SU-DHL-6 (cell line): ENCODE results near the gene CCND3.

ENCODE experiments used
- H2AFZ ChIP-seq: fragments of 200-600 bp; sonication (generic); 2 replicates; pipeline ENCODE4 v1.6.1; 2014; ENCODE audit warnings: low read depth, mild to moderate bottlenecking, moderate library complexity, mixed read lengths, antibody characterized with exemption, low read length; ENCODE audit not compliant: severe bottlenecking
- H3F3A ChIP-seq: fragments of 200-600 bp; shearing (Covaris generic); 2 replicates; pipeline ENCODE4 v1.6.0; 2016; ENCODE audit warnings: antibody characterized with exemption, mild to moderate bottlenecking; ENCODE audit not compliant: insufficient read depth
- H3K27ac ChIP-seq: fragments of 200-600 bp; sonication (generic); 2 replicates; pipeline ENCODE4 v1.5.1; 2016; ENCODE audit warnings: low read depth, mild to moderate bottlenecking, low read length, moderate library complexity, mixed read lengths
- H3K27me3 ChIP-seq: fragments of 200-600 bp; sonication (generic), shearing (Covaris generic); 2 replicates; pipeline ENCODE4 v1.6.0; 2014; ENCODE audit warnings: mild to moderate bottlenecking, low read length
- H3K36me3 ChIP-seq: fragments of 200-600 bp; sonication (generic); 2 replicates; pipeline ENCODE4 v1.6.1; 2014; ENCODE audit warnings: mild to moderate bottlenecking, low read length, mixed read lengths
- H3K4me2 ChIP-seq: fragments of 300-600, 200-600 bp; shearing (Covaris generic), sonication (generic); 2 replicates; pipeline ENCODE4 v1.6.0; 2014; ENCODE audit warnings: low read length, low read depth, mild to moderate bottlenecking; ENCODE audit not compliant: poor library complexity, severe bottlenecking
- H3K4me3 ChIP-seq: fragments of 200-600 bp; sonication (generic); 2 replicates; pipeline ENCODE4 v1.5.1; 2014; ENCODE audit warnings: antibody characterized with exemption, low read length, mild to moderate bottlenecking, mixed read lengths; ENCODE audit not compliant: insufficient read depth, poor library complexity, severe bottlenecking
- H3K79me2 ChIP-seq: fragments of 200-600 bp; sonication (generic); 2 replicates; pipeline ENCODE4 v1.6.1; 2014; ENCODE audit warnings: mild to moderate bottlenecking, low read length, moderate library complexity; ENCODE audit not compliant: insufficient read depth
- H3K9ac ChIP-seq: fragments of 200-600 bp; sonication (generic); 2 replicates; pipeline ENCODE4 v1.7.0; 2014; ENCODE audit warnings: mild to moderate bottlenecking, low read length
- H3K9me2 ChIP-seq: fragments of 200-600 bp; sonication (generic); replicated peaks from 2 replicates; pipeline ENCODE4 v1.6.1; 2014; ENCODE audit warnings: low read length; ENCODE audit not compliant: insufficient read depth
- H3K9me3 ChIP-seq: fragments of 200-600 bp; sonication (generic); 2 replicates; pipeline ENCODE4 v1.6.1; 2014; ENCODE audit warnings: low read length, mixed read lengths; ENCODE audit not compliant: insufficient read depth
- H4K20me1 ChIP-seq: fragments of 200-600 bp; sonication (generic); 2 replicates; pipeline ENCODE4 v1.6.1; 2014; ENCODE audit warnings: low read depth, mild to moderate bottlenecking, antibody characterized with exemption, low read length, moderate library complexity, mixed read lengths
- EZH2phosphoT487 ChIP-seq: fragments of 200-600 bp; sonication (generic), shearing (Covaris generic); conservative IDR thresholded peaks from 2 replicates; pipeline ENCODE4 v1.6.1; 2018; ENCODE audit warnings: mild to moderate bottlenecking, antibody characterized with exemption, low read length, moderate library complexity, mixed read lengths
- TF ChIP-seq, protein P1 (sequence below): fragments of 200-600 bp; sonication (generic); IDR thresholded peaks from one replicate; pipeline ENCODE4 v1.5.1; 2017; ENCODE audit warnings: antibody characterized with exemption, mild to moderate bottlenecking, low read length, moderate library complexity; ENCODE audit not compliant: insufficient read depth, poor library complexity, severe bottlenecking

Gene CCND3

DNA sequence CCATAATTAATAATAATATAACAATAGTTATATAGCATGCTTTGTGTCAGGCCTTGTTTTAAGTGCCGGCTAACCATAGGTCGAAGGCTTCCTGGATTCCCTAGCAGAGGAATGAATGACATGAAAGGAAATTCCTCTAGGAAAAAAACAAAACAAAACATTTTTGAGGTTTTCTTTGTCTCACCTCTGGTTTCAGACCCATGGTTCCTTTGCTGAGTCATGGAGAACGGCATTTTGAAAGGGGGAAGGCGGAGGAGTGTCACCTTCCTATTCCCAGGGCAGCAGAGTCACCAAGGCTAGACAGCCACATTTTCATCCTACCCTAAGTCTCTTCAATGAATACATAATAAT lies 25.3 kb upstream of the CCND3 start:
- Histone ChIP-seq H3K9me3 (no peaks in the 10 kb centered on the region), H3K79me2 (no peaks in the 10 kb centered on the region), H3K4me3 (no peak overlapping the region), H4K20me1 (no peaks in the 10 kb centered on the region), H3K27me3 (no peaks in the 10 kb centered on the region), H3K9ac (no peak overlapping the region), H3K9me2 (no peaks in the 10 kb centered on the region), H3K36me3 (no peaks in the 10 kb centered on the region), H3K27ac (no peak overlapping the region), H3F3A (no peaks in the 10 kb centered on the region), H3K4me2 (no peak overlapping the region), H2AFZ (no peak overlapping the region)
- TF ChIP-seq, protein P1, sequence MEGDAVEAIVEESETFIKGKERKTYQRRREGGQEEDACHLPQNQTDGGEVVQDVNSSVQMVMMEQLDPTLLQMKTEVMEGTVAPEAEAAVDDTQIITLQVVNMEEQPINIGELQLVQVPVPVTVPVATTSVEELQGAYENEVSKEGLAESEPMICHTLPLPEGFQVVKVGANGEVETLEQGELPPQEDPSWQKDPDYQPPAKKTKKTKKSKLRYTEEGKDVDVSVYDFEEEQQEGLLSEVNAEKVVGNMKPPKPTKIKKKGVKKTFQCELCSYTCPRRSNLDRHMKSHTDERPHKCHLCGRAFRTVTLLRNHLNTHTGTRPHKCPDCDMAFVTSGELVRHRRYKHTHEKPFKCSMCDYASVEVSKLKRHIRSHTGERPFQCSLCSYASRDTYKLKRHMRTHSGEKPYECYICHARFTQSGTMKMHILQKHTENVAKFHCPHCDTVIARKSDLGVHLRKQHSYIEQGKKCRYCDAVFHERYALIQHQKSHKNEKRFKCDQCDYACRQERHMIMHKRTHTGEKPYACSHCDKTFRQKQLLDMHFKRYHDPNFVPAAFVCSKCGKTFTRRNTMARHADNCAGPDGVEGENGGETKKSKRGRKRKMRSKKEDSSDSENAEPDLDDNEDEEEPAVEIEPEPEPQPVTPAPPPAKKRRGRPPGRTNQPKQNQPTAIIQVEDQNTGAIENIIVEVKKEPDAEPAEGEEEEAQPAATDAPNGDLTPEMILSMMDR = no peak
- TF ChIP-seq EZH2phosphoT487 = no peak

DNA sequence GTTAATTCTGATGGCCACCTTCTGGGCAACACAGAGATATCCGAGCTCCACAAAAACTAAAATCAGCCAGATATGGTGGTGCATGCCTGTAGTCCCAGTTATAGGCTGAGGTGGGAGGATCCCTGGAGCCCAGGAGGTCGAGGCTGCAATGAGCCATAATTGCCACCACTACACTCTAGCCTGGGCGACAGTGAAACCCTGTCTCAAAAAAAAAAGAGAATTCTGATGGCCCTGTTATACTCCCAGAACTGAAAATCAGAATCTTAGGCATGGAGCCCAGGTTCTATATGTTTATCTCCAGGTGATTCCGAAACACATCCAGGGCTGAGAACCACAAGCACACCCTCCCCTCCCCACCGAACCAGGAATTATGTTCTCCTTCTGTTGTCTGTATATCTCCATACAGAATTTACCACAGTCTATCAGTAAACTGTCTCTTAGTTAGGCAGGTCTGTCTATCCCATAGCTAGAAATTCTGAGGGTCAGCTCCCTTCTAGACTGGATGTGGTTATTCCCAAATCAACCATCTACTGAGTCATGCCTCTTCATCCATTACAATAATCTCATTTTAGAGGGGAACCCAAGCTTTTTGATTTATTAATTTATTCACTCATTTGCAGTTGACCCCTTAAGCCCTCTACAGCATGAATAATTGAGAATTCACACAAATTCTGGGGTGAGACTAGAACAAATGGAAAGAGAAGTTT lies 24.8 kb upstream of the CCND3 start:
- Histone ChIP-seq H3K9me2 (no peaks in the 10 kb centered on the region), H3F3A (no peaks in the 10 kb centered on the region), H3K9me3 (no peaks in the 10 kb centered on the region), H3K27ac (no peak overlapping the region), H2AFZ (no peak overlapping the region), H3K9ac (no peak overlapping the region), H3K4me3 (no peak overlapping the region), H3K79me2 (no peaks in the 10 kb centered on the region), H4K20me1 (no peaks in the 10 kb centered on the region), H3K36me3 (no peaks in the 10 kb centered on the region), H3K27me3 (no peaks in the 10 kb centered on the region), H3K4me2 (no peak overlapping the region)
- TF ChIP-seq, protein P1 = no peak
- no peak for TF ChIP-seq EZH2phosphoT487

DNA sequence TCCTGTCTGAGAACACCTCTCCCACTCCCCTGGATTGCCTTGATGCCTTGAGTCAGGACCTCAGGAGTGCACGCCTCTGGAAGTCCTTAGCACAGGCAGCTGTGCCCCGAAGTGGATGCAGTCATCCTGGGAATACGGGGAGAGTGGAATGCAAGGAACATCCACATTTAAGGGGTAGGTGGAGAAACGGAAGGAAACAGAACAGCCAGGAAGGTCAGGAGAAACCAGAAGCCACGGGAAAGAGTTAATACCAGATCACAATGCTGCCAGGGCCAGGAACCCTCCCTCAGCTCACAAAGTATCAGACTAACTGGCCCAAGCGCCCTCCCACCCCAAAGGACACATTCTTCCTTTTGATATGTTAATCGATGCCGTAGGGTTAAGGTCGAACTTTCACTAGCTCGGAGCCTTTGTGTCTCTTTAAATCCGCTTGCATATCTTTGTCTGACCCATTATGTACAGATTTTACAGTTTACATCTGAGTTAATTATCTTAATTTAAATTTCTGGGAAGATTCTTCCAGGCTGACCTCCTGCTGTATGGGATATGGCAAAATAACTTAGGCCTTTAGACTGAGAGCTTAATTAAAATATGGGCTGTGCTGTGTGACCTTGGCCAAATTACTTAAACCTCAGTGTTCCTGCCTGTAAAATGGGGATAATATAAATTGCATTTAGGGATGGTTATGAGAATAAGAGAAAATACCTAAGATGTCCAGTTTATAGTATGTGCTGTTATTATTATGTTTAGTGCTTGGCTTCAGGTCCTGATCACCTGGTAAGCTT lies 24.0 kb upstream of the CCND3 start:
- Histone ChIP-seq H3K9ac (no peak overlapping the region), H4K20me1 (no peaks in the 10 kb centered on the region), H3K27me3 (no peaks in the 10 kb centered on the region), H3K4me3 (no peak overlapping the region), H3K36me3 (no peaks in the 10 kb centered on the region), H3K9me3 (no peaks in the 10 kb centered on the region), H3K9me2 (no peaks in the 10 kb centered on the region), H3K4me2 (no peak overlapping the region), H3K79me2 (no peaks in the 10 kb centered on the region), H3K27ac (no peak overlapping the region), H2AFZ (no peak overlapping the region), H3F3A (no peaks in the 10 kb centered on the region)
- TF ChIP-seq, protein P1 = no peak
- no peak for TF ChIP-seq EZH2phosphoT487
